ENCODE results near the gene METTL6.
A peak's percentile ranks its signal among the peaks of the same experiment; 100 is the strongest.
"Not testable (repeated sequence)": the region's sequence is repeated elsewhere in the genome, so short reads cannot be mapped to it uniquely, and the experiment has no call there.

The METTL6 gene, protein sequence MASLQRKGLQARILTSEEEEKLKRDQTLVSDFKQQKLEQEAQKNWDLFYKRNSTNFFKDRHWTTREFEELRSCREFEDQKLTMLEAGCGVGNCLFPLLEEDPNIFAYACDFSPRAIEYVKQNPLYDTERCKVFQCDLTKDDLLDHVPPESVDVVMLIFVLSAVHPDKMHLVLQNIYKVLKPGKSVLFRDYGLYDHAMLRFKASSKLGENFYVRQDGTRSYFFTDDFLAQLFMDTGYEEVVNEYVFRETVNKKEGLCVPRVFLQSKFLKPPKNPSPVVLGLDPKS

DNA sequence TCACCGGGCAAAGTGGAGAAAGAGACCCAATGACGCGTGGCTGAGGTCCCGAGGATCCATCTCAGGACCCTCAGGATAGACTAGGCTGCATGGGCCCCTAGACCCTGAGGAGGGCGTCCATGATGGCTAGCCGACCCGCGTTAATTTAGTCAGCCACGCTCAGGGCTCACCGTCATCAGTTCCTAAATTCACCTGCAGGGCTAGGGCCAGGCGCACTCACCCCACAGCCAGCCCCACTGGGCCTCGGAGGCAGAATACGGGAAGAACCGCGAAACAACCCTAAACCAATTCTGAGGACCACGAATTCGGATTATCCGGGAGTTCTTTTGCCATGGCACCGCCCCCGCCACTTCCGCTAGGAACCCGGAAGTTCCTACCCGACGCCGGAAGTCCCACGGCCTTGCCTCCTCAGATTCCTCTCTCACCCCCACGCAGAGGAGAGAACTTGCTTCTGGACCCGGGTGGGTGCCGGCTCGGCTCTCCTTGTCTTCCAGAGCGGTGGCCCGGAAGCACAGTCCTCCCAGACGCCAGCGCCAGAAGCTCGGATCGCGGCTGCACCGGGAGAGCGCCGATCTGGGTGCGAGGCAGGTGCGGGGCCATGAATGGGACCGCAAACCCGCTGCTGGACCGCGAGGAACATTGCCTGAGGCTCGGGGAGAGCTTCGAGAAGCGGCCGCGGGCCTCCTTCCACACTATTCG is at the start of gene METTL6, which contains the start of gene EAF1:
Gene METTL6, minus strand, starts transcription at position 363 of the 699 bp plus-strand sequence. CDS start 1,033 bp downstream, outside the sequence.
Gene EAF1, plus strand, starts transcription at position 417 of the 699 bp plus-strand sequence. Its CDS starts 182 bp downstream, at position 599.
- peak; percentile 71 to 86 (median 78) for DNase-seq

DNA sequence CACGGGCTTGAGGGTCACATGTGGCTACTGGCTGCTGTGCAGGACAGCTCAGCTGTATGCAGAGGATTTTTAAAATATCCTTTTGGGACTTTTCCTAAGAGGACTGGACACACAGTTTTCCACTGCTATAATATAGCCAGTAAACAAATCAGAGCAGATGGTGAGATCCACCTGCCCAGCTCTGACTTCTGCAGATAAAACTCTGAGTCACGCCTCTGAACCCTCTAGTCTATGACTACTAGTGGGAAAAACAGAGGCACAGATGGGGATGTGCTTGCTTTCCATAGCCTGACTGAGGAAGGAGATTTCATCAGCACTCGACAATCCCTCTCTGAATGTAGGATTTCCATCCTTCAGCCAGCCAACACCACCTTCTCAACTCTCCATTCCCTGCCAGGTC is 49.0 kb upstream of the METTL6 start:
- DNase-seq: no peak

DNA sequence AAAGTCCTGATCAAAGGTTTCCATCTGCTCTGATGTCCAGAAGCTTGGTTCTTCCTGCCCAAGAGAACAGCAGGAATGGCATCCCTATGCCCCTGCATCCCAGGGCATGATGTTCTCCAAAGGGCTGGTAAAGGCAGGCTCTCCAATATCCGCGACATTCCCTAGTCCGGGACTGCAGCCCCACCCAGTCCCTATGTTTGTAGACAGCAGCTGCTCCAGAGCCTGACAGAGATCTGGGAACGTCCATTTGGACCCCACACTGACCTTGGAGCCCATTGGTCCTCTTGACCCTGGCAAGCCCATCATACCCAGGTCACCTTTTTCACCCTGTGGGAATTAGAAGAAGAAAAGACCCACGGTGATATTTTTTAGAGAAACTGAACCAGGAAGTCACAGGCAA is 47.8 kb upstream of the METTL6 start:
- no peak for DNase-seq

DNA sequence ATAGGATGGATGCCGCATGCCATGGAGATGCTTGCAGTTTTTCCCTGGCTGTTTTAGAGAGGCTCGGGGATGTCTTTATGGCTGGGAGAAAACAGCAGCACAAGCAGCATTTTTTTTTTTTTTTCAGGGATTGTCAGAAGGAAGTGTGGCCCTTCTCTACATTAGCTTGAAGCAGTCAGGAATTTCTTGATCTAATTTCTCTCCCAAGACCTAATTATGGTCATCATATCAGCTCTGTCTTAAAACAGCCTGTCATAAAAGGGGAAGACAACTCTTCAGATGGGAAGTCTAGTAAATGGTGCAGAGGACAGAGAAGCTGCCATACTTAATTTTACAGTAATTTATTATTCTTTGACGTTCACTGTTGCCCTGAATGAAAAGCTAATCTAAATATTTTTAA is 44.5 kb upstream of the METTL6 start:
- DNase-seq: no peak

DNA sequence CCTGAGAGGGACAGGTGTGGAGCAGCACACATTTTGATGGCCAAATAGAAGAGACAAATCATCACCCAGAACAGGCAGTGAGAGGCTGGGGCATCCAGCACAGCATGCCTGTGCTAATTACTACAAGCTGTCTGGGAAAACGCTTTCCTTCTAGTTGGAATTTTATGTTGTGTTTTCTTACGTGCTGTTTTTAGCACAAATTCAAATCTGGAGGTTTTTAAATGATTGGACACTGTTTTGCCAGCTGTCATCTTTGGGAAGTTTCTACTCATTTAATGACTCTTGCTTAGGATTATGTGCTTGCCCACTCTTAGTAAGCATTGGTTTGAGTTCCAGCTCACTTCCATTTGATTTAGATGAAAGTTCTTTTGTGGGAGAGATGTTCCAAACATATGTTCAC is 43.5 kb upstream of the METTL6 start:
- no peak for DNase-seq

DNA sequence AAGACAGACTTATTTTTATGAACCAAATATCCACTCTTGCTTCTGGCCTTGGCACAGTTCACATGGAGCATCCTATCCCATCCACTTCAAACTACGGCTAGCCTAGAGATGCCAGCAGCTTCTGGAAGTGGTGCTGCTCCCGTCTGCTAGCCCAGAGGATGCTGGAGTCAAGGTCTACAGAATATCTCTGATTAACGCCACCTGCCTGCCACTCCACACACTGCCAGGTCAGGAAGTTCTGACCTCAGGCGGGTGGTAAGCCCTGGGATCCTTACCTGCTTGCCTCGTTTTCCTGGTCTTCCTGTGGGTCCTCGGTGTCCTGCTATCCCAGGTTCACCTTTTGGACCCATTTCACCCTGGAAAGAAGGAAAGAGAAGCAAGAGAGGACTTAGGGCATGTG is 42.9 kb upstream of the METTL6 start:
- DNase-seq: no peak

DNA sequence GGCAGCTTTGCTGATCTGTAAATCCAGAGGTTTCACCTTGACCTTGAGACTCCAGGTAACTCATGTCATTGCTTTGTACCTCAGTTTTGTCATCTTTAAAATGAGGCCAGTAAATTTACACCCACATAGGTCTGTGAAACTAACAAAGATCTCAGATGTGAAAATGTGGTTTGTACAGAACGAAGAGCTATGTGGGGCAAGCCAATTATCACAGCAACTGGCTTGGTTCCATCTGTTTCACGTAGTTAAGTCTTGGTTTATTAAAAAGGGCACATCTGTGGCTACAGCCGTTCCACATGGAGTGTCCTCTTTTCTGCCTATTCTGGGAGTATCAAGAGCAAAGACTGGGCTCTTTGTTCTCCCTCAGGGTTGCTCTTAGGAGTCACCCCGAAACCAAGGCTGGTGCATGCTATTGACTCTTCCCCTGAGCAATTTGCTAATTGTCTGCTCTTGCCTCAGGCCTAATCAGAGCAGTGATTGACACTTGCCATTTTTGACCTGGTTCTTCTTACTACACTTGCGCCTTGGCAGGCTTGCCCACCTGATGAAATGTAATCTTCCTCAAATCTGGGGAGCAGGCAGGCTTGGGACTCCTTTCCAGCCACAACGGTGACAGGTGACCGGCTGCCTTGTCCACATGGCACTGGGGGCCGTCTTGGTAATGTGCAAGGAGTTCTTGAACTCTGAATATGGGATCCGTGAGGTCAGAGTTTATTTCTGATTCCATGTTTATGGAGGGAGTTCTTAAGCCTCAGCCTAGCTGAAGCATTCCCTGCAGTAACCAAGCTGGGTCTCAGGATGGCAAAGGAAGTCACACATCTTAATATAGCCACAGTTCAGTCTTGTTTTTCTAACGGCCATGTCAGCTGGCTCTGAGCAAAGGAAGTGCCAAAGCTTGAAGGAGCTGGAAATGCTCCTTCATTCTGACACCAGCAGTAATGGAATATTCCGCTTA is 40.2 kb upstream of the METTL6 start:
- DNase-seq: no peak

DNA sequence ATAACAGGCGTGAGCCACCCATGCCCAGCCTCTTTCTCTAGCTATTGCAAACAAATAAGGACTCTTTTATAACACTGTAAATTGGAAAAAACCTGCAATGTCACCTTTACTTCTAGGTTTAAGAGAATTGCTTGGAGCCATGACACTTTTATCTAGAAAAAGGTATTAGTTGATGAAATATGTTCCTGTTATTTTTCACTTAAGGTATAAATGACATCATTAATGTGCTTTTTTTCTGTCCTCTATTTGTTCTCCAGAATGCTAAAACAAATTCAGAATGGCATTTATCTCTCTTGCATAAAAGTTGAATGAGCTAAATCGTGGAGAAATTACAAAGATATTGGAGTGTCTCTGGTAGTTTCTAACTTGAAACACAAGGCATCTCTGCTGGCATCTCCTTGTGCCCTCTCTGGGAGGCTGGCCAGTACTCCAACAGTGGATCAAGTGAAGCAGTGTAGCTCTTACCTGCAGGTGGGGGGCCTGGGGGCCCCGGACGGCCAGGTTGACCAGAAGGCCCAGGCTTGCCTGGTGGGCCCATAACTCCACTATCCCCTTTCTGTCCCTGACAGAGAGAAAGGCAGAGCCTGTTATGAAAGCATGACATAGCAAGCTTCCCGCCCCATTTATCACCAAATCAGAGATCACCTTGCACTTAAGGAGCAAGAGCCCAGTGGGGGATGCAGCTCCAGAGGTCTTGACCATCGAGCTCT is 38.7 kb upstream of the METTL6 start:
- no peak for DNase-seq

DNA sequence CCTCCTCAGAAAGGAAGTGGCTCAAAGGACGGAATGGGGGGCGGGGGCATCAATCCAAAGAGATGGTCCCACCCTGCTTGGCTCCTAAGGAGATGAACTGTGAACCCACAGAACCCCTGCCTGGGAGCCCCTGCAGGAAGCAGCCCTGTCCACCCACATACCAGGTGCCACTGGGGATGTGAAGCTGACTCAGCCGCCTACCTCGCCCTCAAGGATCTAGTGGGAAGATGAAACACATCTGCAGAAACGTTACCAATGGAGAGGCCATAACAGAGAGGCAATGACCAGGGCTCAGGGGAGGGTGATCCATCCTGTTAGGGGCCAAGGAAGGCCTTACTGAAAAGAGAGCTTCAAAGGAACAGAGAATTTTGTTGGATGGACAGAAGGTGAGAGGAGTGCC is 35.1 kb upstream of the METTL6 start:
- DNase-seq: no peak

DNA sequence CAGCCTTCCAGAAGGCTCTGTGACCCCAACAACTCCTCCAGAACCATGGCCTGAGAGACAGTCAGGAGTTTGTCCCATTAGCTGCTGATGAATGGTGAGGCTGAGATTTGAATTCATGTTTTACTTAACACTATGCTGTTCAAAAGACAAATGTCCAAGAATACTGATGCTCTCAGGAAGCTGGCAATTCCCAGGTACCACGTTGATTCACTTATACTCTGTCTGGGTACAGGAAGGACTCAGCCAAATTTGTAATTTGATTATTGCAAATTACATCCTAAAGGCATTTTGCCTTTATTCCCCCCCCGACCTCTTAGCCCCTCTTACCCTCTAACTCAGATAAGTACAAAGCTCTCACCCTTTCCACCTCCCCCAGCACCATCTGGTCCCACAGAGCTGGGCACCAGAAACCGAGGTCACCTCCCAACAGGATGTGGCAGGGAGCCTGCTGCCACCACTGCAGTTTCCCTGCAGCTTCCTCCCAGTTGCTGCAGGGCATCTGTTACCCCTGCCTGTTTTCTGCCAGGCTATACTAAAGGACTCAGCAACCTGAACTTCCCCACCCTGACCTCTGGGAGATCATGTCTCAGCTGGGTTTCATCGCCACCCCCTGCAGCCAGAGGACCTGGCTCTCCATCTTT is 33.7 kb upstream of the METTL6 start:
- DNase-seq: no peak

DNA sequence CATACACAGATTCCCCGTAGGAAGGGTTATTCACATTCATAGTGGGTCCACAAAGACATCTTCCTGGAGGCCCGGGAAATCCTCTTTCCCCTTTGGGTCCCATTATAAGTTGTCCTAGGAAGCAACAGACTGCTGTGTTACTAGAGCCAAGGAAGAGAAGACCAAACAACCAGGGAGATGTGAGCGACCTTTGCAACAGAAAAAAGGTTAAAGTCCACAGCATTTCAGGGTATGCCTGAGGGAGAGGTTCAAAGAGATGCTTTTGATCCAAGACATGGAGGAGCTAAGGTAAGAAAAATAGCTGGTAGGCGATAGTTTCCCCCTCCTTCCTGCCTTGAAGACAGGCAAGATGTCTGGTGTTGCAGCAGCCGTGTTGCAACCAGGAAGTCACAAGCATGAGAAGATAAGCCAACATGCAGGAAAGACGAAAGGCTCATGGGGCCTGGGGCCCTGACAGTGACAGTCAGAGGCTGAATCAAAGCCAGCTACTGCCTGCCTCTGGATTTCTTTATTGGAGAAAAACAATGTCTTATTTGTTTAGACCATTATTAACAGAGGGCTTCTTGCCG is 31.0 kb upstream of the METTL6 start:
- no peak for DNase-seq

DNA sequence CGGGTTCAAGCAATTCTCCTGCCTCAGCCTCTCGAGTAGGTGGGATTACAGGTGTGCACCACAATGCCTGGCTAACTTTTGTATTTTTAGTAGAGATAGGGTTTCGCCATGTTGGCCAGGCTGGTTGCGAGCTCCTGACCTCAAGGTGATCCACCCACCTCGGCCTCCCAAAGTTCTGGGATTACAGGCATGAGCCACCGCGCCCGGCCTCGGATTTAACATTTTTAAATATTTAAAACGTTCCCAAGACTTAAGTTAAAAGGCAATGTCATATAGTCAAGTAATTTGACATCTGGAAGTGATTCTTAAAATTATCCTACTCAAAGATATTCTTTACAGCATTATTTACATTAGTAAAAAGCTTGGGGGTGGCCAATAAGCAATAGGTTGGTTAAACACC is 29.6 kb upstream of the METTL6 start:
- not testable (repeated sequence) for DNase-seq

DNA sequence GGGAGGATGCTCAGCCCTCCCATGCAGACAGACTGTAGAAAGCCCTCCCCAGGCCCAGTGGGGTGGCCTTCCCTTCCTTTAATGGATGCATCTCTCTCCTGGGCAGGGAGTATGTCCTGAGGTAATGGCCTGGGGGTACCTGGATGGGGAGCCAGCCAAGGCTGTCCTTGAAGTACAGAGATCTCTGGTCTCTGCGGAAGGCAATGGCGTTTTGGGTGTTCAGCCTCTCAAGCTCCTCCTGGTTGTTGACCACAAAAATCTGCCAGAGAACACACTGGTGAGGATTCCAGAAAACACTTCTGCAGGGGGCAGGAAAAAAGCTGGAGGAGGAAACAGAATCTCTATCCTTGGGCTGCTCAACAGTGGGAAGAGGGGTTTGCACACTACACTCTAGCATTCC is 29.0 kb upstream of the METTL6 start:
- DNase-seq: no peak

DNA sequence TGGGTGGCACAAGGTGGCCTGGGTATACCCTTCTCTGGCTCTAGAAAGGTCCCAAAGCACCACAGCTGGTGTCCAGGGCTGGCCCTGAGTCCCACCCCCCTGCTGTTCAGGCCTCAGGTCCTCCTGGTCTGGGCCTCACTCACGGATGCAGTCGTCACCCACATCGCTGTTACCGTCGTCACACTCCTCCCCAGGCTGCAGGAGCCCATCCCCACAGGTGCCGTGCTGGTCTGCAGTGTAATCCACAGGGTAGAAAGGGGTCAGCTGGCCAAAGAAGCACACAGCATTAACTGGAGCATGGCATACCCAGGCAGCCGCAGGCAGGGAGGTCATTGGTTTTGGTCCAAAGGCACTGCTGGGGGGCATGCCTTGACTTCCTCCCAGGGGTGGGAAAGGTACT is 28.4 kb upstream of the METTL6 start:
- DNase-seq: no peak

DNA sequence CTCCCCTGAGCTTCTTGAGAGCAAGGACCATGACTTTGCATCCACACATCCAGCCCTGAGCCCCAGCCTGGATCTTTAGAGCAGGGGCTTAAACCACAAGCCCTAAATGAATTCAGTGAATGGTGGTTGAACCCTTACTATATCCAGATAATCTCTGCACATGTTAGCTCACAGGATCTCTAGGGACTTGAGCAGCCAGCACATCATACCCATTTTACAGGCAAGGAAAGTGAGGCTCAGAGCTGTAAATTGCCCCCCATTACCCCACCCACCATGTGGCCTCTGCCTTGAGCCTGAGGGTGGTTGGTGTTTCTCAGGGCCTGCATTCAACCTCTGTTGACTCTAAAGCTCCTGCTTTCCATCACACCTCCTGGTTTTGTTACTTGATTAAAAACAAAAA is 27.6 kb upstream of the METTL6 start:
- DNase-seq: no peak

DNA sequence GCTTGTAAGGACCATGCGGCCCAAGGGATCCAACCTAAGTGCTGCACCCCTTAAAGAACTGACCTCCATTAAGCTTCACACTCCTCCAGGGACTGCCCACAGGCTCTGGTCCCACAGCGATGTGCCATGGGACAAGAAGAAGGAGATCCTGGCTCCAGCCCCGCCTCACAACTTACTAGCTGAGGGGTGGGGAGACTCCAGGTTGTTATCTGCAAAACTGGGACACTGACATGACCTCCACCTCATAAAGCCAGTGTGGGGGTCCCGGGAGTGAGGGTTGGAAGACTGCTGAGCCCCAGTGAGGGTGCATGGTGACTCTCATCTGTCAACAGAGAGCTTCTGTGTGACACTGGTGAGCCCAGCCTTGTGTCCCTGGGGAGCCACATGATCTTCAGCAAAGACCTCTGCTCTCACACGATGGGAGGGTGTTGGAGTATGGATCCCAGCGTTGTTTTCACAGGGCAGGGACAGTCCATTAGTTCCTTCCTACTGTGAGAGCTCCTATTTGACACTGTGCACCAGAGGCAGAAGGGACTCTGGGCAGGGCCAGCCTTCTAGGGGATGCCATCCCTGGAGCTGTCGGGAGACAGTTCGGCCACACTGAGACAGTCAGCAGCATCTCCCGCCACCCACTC is 26.8 kb upstream of the METTL6 start:
- DNase-seq: no peak

DNA sequence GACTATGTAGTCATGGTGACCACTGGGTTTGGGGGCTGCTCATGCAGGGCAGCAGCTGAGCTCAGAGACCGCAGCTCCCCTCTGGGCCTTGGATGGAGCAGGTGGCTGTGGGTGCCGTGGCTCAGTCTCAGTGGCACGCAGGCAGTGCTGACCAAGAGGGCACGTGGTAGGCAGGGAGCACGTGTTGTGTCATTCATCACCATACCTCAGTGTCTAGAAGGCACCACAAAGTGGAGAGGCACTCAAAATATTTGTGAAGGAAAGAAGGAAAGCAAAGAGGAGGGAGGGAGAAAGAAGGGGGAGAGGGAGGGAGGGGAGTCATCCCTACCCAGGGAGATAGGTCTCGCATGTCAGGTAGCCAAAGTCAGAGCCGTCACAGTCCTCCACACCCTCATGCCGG is 26.2 kb upstream of the METTL6 start:
- no peak for DNase-seq

DNA sequence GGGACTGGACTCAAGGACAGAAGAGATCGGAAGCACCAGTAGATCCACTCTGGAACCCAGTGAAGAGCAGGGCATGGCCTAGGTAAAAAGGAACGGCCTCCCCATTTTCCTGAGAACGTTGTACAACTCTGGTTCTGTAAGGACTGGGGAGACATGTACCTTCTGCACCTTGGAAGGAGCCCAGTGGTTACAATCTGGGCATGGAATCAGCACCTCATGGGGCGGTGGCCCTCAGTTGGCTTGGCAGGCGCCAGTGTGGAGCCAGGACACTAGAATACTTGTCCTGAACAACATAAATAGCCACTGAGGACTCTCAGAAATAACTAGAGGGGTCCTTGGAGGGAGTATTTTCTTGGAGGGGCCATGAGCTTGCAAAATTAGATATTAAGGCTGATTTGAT is 25.6 kb upstream of the METTL6 start:
- DNase-seq: no peak

DNA sequence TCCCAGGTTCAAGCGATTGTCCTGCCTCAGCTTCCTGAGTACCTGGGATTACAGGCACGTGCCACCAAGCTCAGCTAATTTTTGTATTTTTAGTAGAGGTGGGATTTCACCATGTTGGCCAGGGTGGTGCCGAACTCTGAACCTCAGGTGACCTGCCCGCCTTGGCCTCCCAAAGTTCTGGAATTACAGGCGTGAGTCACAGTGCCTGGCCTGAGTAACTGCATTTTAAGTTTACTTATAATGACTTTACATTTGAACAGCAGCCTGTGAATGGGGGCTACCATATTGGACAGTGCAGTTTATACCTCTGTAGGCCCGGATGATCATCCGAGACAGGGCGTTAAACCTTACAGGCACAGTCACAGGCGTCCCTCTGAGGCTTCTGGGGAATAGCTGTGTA is 24.8 kb upstream of the METTL6 start:
- DNase-seq: no peak

DNA sequence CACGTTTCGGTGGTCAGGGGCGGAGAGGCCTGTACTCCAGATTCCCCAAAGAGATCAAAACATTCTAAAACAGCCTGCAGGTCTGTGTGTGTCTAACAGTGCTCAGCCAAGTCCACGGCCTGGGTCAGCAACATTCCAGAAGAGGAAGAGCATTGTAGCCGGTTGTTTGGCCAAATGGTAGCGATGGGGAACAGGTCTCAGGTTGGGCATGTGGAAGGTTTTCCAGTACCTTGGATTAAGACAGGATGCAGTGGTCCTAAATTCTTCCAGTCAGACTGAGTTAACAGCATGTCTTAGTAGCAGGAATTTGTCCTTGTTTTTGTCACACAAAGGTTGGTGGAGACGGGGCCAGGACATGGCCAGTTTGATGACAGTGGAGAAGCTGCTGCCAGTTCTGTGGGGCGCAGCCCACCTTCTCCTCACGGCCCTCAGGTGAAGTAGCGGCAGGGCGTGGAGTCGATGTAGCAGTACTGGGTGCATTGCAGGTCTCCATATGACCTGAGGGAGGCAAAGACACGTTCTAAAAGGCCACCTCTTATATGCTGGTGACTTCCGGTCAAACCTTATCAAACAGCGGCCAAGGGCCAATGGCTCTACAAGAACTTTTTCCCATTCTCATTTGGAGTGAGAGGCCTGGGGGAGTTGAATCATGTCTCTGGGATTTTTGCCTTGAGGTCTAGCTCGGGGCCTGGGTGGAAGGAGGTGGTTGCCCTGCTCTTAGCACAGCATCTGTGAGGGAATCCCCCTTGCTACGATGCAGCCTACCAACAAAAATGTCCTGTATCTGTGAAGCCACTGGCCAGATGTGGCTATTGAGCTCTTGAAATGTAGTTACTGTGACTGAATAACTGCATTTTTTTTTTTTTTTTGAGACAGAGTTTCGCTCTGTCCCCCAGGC is 24.1 kb upstream of the METTL6 start:
- no peak for DNase-seq

Data from stimulated activated naive CD4-positive, alpha-beta T cell (primary cell).